PC-9 (cell line): Measurements from ENCODE around the gene SLC6A5. TPM values are rescaled to one million over a fixed set of nuclear protein-coding genes. Genes with fewer than 3 reads are reported as not detected.
A peak's percentile ranks its signal among the peaks of the same experiment; 100 is the strongest.

Experiments used
- BruUV-seq: library from RNA; stranded (reverse); fragments of 400-500 nt; replicated peaks from 2 replicates; lab custom pipeline; 2021; lab: Mats Ljungman, UMichigan
- CTCF ChIA-PET: fragments of 300-600 bp; sonication (Branson Sonifier 250); formaldehyde crosslinking; loops from one replicate; lab custom pipeline; 2022; ENCODE audit warnings: antibody characterized with exemption; lab: Charles Lee
- POLR2A ChIA-PET: fragments of 300-600 bp; sonication (Branson Sonifier 250); formaldehyde crosslinking; loops from one replicate; lab custom pipeline; 2022; ENCODE audit warnings: antibody characterized with exemption; ENCODE audit not compliant: unreplicated experiment; lab: Charles Lee
- DNase-seq, 2 experiments: peaks; one replicate each; pipeline versions ENCODE4 v3.0.0 to v3.0.0-alpha.2; 2015 to 2022; ENCODE audit warnings: mixed read lengths in 1 of 2
- H2AFZ ChIP-seq: fragments of 200-600 bp; sonication (generic); 2 replicates; pipeline ENCODE4 v1.8.1; 2017; ENCODE audit warnings: antibody characterized with exemption
- H3F3A ChIP-seq: fragments of 200-600 bp; sonication (generic); 2 replicates; pipeline ENCODE4 v1.8.1; 2017; ENCODE audit warnings: antibody characterized with exemption, mild to moderate bottlenecking, low read depth; ENCODE audit not compliant: insufficient read depth
- H3K27ac ChIP-seq: fragments of 200-600 bp; sonication (generic); 2 replicates; pipeline ENCODE4 v1.6.1; 2016; ENCODE audit warnings: mixed run types
- H3K27me3 ChIP-seq: fragments of 200-600 bp; sonication (generic); 2 replicates; pipeline ENCODE4 v1.6.1; 2016; ENCODE audit warnings: low read depth, mixed run types; ENCODE audit not compliant: insufficient read depth
- H3K36me3 ChIP-seq: fragments of 200-600 bp; sonication (generic); 2 replicates; pipeline ENCODE4 v1.6.1; 2016; ENCODE audit warnings: low read depth, mixed run types
- H3K4me1 ChIP-seq: fragments of 200-600 bp; sonication (generic); replicated peaks from 2 replicates; pipeline ENCODE4 v1.6.1; 2016; ENCODE audit warnings: mixed run types; ENCODE audit not compliant: insufficient read depth
- H3K4me2 ChIP-seq: fragments of 200-600 bp; sonication (generic); 2 replicates; pipeline ENCODE4 v1.6.1; 2017; ENCODE audit warnings: mixed run types
- H3K4me3 ChIP-seq: fragments of 200-600 bp; sonication (generic); 2 replicates; pipeline ENCODE4 v1.6.1; 2016; ENCODE audit warnings: mixed run types
- H3K79me2 ChIP-seq: fragments of 200-600 bp; sonication (generic); 2 replicates; pipeline ENCODE4 v1.6.1; 2017; ENCODE audit warnings: low read depth, mixed run types
- H3K9me2 ChIP-seq: fragments of 200-600 bp; sonication (generic); 2 replicates; pipeline ENCODE4 v1.8.1; 2017; ENCODE audit warnings: mild to moderate bottlenecking; ENCODE audit not compliant: insufficient read depth
- H3K9me3 ChIP-seq: fragments of 200-600 bp; sonication (generic); 2 replicates; pipeline ENCODE4 v1.8.1; 2016; ENCODE audit warnings: low read depth; ENCODE audit not compliant: insufficient read depth
- H4K20me1 ChIP-seq: fragments of 200-600 bp; sonication (generic); 2 replicates; pipeline ENCODE4 v1.8.1; 2017; ENCODE audit not compliant: insufficient read depth
- EZH2 ChIP-seq: fragments of 200-600 bp; sonication (generic); IDR thresholded peaks from 2 replicates; pipeline ENCODE4 v1.8.0; 2017; ENCODE audit warnings: antibody characterized with exemption, low read depth
- intact Hi-C: fragments of 100-400 bp; cut with micrococcal nuclease; formaldehyde crosslinking; loops from one replicate; pipeline ENCODE4 v1.10.0; 2022; ENCODE audit not compliant: unreplicated experiment
- total RNA-seq: library from RNA; stranded (reverse); gene quantifications from 2 replicates; pipeline ENCODE4 v1.2.3, GENCODE V29; 2021
- TF ChIP-seq, protein P1 (sequence below): fragments of 200-600 bp; sonication (generic); conservative IDR thresholded peaks from 2 replicates; pipeline ENCODE4 v1.6.1; 2017; ENCODE audit warnings: mixed run types, antibody characterized with exemption, mild to moderate bottlenecking, moderate library complexity

The SLC6A5 gene
- total RNA-seq, 1 experiment from 2014 or later: not detected

DNA sequence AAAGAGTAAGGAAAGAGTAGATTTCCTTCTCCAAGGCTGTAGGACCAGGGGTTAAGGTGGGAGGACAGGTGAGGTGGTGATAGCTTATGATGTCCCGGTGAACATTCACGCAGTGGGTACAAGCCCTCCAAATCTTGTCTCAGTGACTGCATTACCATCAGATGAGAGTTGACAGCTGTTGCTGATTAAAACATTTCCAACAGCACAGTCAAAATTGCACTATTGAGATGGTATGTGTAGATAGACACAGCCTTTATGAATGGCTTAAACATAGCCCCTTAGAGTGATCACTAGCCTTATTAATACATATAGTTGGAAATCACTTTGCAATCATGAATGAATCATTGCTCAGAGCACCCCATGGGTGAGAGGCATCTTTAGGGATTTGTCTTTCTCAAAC lies 77.2 kb downstream of the SLC6A5 start:
- Histone ChIP-seq H3F3A (no peaks in the 10 kb centered on the region), H3K79me2 (no peaks in the 10 kb centered on the region), H3K4me2 (no peak overlapping the region), H3K4me1 (no peaks in the 10 kb centered on the region), H2AFZ (no peak overlapping the region), H3K9me3 (no peaks in the 10 kb centered on the region), H4K20me1 (no peaks in the 10 kb centered on the region), H3K9me2 (no peaks in the 10 kb centered on the region), H3K4me3 (no peak overlapping the region), H3K27me3 (peaks cover 12% of the 10 kb centered on the region), H3K36me3 (no peaks in the 10 kb centered on the region), H3K27ac (no peak overlapping the region)
- DNase-seq: no peak
- CTCF ChIA-PET: no interaction called here
- BruUV-seq: no TSS peak
- POLR2A ChIA-PET: no interaction called here
- intact Hi-C loops: no loop called here
- TF ChIP-seq, protein P1, sequence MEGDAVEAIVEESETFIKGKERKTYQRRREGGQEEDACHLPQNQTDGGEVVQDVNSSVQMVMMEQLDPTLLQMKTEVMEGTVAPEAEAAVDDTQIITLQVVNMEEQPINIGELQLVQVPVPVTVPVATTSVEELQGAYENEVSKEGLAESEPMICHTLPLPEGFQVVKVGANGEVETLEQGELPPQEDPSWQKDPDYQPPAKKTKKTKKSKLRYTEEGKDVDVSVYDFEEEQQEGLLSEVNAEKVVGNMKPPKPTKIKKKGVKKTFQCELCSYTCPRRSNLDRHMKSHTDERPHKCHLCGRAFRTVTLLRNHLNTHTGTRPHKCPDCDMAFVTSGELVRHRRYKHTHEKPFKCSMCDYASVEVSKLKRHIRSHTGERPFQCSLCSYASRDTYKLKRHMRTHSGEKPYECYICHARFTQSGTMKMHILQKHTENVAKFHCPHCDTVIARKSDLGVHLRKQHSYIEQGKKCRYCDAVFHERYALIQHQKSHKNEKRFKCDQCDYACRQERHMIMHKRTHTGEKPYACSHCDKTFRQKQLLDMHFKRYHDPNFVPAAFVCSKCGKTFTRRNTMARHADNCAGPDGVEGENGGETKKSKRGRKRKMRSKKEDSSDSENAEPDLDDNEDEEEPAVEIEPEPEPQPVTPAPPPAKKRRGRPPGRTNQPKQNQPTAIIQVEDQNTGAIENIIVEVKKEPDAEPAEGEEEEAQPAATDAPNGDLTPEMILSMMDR: no peak
- TF ChIP-seq EZH2: no peak

DNA sequence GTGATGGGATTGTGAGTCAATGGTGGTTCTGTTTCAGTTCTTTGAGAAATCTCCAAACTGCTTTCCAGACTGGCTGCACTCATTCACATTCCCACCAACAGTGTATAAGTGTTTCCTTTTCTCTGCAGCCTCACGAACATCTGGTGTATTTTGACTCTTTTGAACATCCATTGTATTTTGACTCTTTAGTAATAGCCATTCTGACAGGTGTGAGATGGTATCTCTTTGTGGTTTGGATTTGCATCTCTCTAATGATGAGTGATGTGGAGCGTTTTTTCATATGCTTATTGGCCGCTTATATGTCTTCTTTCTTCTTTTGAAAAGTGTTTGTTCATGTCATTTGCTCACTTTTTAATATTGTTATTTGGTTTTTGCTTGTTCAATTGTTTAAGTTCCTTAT lies 89.4 kb downstream of the SLC6A5 start:
- Histone ChIP-seq H3K36me3 (no peaks in the 10 kb centered on the region), H2AFZ (no peak overlapping the region), H3K27ac (no peak overlapping the region), H3K9me2 (no peaks in the 10 kb centered on the region), H3K4me3 (no peak overlapping the region), H3K4me2 (no peak overlapping the region), H4K20me1 (no peaks in the 10 kb centered on the region), H3F3A (no peaks in the 10 kb centered on the region), H3K4me1 (no peaks in the 10 kb centered on the region), H3K9me3 (no peaks in the 10 kb centered on the region), H3K27me3 (0 out of 2 replicates have a peak, but pooled peaks cover 4% of the 10 kb centered on the region), H3K79me2 (no peaks in the 10 kb centered on the region)
- TF ChIP-seq, protein P1: no peak
- TF ChIP-seq EZH2: no peak
- intact Hi-C loops: no loop called here
- ChIA-PET POLR2A (no interaction called here), CTCF (no interaction called here)
- no peak for DNase-seq
- BruUV-seq: no TSS peak

DNA sequence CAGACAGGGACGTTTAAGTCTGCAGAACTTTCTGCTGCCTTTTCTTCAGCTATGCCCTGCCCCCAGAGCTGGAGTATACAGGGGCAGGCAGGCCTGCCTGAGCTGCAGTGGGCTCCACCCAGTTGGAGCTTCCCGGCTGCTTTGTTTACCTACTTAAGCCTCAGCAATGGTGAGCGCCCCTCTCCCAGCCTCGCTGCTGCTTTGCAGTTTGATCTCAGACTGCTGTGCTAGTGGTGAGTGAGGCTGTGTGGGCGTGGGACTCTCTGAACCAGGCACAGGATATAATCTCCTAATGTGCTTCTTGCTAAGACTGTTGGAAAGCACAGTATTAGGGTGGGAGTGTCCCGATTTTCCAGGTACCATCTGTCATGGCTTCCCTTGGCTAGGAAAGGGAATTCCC lies 108.5 kb downstream of the SLC6A5 start:
- no peaks in the 10 kb centered on the region for H3K27me3 ChIP-seq
- H3K36me3 ChIP-seq: no peaks in the 10 kb centered on the region
- 0 out of 2 replicates have a peak overlapping the region, but pooled peaks have one; percentile 21 for H3K4me2 ChIP-seq
- no peak overlapping the region for H2AFZ ChIP-seq
- no peak for TF ChIP-seq EZH2
- TF ChIP-seq, protein P1: no peak
- no peak overlapping the region for H3K27ac ChIP-seq
- H4K20me1 ChIP-seq: no peaks in the 10 kb centered on the region
- DNase-seq: no peak
- H3F3A ChIP-seq: no peaks in the 10 kb centered on the region
- H3K4me3 ChIP-seq: no peak overlapping the region
- BruUV-seq: no TSS peak
- intact Hi-C loops: no loop called here
- no peaks in the 10 kb centered on the region for H3K9me2 ChIP-seq
- CTCF ChIA-PET: no interaction called here
- H3K79me2 ChIP-seq: no peaks in the 10 kb centered on the region
- no peaks in the 10 kb centered on the region for H3K4me1 ChIP-seq
- POLR2A ChIA-PET: no interaction called here
- H3K9me3 ChIP-seq: no peaks in the 10 kb centered on the region

Other genes starting within 250 kb of the SLC6A5 start
- 180 and 194 TPM in 2 replicates for gene HTATIP2, start 235.9 kb upstream of the SLC6A5 start, total RNA-seq
- 20.9 and 23.6 TPM in 2 replicates for gene PRMT3, start 211.9 kb upstream of the SLC6A5 start, total RNA-seq
- not detected in 2 replicates for gene NELL1, start 70.0 kb downstream of the SLC6A5 start, total RNA-seq